ENCODE measurements around the gene TOP1.
"Not testable (repeated sequence)": the region's sequence is repeated elsewhere in the genome, so short reads cannot be mapped to it uniquely, and the experiment has no call there.

TOP1 gene

DNA sequence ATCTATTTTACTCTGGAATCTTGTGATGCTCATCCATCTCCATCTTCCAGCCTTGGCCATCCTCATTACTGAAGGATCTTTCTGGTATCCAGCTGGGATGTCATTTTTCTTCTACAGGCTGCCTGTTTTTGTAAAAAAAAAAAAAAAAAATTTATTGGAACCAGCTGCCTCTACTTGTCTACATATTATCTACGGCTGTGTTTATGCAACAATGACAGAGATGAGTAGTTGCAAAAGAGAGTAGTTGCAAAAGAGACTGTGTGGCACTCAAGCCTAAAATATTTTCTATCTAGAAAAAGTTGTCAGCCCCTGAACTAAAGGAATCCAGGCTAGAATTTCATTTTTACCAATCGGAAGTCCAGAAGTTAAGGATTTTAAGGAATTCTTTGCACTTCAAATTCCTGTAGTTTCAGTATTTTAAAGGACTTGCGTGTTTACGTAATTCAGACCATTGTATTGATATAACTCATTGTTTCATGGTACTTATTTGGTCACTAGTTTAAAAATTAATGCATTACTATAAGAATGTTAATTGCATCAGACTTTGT is 70.2 kb downstream of the TOP1 start:
- DNase-seq, result no peak

GRCh38 chr20:41100001-41100480 is 71.4 kb downstream of the TOP1 start:
- DNase-seq, result no peak

DNA sequence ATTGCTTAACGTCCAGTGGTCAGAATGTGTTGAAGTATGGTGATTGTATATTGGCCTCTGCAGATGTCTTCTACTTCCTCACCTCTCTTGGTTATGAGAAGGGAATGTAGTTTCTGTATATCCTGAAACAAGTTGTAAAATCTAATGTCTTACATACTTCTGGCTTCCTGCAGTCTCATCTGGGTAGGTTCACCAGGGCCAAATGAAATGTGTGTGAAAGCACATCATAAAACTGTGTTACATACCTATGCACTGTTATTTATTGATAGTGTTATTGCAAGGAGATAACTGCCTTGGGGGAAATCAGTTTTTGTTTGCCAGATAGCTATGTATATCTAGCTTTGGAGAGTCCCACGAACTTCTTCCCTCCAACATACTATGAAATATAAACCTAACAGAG is 73.0 kb downstream of the TOP1 start:
- DNase-seq, result no peak

DNA sequence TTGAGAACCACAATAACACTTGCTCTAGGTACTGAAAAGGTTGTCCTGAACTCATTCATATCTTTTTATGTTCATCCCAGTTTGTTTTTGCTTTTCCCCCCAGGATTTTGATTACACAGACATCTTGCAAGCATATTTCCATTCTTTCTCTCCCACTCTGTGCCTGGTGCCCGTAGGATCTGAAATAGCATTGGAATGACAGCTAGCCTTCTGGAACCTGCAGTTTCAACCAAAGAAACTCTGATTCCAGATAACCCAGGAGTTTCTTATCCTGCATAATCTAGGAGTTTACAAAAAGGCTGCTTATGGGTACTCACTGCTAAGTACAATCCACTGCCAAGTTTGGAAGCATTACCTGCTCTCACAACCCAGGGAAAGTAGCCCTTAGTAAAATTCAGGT is 79.9 kb downstream of the TOP1 start:
- DNase-seq, result no peak

GRCh38 chr20:41110012-41110411 is 81.4 kb downstream of the TOP1 start:
- no peak for DNase-seq

DNA sequence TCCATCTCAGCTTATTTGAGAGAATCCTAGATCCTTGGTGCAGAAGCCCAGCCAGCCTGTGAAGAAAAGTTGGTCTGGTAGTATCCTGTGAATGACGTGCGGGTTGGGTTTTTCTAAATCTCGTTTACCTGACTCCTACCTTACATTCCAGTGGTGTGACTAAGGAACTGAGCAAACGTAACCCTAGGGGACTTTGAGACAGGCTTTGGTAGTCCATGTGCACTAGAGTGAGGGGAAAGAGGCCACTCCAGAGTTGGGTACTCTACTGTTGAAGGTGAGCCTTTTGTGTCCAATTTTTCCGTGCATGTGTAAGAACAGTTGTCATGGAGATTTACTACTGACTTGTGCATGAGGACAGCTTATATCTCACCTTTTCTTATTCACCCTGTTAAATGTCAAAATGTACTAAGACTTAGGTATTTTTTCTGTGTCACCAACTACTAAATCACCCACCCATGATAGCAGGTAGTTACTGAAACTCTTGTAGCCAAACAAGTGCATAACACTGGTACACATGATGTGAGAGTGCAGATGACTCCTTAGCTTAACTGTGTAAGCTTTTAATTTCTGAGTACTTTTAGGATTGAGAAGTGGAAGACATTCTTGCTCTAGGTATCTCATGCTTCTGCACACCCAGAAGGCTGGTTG is 82.4 kb downstream of the TOP1 start:
- DNase-seq, result no peak

DNA sequence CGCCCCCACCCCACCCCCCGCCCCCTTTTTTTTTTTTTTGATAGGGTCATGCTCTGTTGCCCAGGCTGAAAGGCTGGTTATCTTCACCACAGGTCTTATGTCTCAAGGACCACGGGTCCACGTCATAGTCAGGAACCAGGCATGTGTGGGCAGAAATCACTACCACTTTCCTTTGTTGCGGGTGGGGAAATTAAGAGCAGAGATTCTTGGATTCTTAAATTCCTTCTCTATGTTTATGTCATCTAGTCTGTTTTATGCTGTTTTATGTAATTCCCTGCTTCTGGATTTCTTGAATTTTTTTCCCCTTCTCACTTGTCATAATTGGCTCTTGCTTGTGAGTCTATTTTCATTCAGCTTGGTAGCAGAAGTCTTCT is 82.9 kb downstream of the TOP1 start:
- DNase-seq, result no peak

- no peak for DNase-seq
These were observed 87.8 kb downstream of the TOP1 start for GRCh38 chr20:41116282-41116956.

DNA sequence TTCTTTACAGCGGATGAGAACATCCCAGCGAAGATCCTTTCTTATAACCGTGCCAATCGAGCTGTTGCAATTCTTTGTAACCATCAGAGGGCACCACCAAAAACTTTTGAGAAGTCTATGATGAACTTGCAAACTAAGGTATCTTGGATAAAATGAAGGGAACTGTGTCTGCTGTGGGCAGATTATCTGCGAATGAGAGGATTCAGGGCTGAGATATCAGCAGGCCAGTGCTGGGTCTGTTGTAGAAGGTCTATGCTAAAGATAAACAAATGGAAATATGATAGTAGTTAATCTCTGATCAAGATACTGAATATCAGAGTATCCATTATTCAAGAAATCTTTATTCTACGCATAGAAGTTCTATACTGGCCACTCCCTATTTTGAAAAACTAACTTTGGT is 89.5 kb downstream of the TOP1 start:
- DNase-seq, result not testable (repeated sequence)

GRCh38 chr20:41118632-41119031 is 90.0 kb downstream of the TOP1 start:
- no peak for DNase-seq

GRCh38 chr20:41119614-41120561 is 91.3 kb downstream of the TOP1 start:
- no peak for DNase-seq

DNA sequence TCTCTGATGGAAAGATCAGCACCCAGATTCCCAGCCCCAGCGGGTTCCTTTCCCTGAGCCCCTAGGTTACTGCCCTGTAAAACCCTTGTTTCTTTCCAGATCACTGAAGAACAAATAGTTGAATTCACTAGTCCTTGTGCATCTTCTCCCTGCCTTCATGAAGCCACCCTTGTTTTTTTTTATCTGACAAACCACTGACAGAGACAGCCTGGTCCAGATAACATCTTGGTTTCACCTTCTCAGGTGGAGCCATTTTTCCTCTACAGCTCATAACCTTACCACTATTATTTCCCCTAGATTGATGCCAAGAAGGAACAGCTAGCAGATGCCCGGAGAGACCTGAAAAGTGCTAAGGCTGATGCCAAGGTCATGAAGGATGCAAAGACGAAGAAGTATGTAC is 92.8 kb downstream of the TOP1 start:
- no peak for DNase-seq

DNA sequence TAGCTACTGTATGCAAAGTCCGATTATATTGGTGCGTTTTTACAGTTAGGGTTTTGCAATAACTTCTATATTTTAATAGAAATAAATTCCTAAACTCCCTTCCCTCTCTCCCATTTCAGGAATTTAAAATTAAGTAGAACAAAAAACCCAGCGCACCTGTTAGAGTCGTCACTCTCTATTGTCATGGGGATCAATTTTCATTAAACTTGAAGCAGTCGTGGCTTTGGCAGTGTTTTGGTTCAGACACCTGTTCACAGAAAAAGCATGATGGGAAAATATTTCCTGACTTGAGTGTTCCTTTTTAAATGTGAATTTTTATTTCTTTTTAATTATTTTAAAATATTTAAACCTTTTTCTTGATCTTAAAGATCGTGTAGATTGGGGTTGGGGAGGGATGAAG is 95.0 kb downstream of the TOP1 start:
- DNase-seq, result no peak

- no peak for DNase-seq
These were observed 96.0 kb downstream of the TOP1 start for GRCh38 chr20:41124451-41125094.

DNA sequence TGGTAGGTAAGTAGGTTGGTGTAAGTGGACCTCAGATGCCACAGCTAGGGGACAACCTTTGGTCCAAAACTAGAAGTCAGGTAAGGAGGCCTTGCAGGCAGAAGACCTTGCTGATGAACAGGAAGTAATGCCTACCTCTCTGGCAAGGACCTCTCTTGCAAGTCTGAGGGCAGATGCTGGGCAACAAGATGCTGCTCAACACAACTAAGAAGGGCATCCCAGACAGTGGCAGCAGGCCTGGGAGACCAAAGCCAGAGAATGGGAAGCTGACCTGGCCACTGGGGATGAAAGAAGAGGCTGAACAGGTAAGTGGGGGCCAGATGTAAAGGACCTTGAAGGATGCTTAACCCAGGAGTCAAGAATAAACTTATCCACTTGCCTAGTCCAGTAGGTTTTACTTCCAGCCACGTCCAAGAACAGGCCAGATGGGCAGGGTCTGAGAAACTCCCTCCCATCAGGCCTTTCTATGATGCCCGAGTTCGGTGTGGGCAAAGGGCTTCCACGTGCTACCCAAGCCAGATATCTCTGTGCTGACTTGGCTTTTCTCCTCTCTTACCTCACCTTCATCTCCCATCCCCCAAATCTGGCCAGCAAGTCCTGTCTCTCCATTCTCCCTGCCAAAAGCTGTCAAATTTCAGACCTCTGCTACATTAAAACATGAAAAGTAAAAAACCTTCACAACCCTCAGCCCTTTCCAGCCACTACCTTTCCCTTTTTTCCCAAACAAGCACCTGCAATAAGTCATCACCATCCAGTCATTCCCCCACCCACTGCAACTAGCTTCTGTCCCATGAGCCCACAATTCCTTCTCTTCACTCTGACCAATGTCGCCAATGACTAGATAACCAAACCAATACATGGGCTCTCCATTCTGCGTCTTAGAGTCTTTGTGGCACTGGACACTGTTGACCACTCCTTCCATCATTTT is 97.2 kb downstream of the TOP1 start:
- no peak for DNase-seq

- no peak for DNase-seq
These were observed 98.1 kb downstream of the TOP1 start for GRCh38 chr20:41126719-41127118.

GRCh38 chr20:41128317-41128716 is 99.7 kb downstream of the TOP1 start:
- DNase-seq, result not testable (repeated sequence)

DNA sequence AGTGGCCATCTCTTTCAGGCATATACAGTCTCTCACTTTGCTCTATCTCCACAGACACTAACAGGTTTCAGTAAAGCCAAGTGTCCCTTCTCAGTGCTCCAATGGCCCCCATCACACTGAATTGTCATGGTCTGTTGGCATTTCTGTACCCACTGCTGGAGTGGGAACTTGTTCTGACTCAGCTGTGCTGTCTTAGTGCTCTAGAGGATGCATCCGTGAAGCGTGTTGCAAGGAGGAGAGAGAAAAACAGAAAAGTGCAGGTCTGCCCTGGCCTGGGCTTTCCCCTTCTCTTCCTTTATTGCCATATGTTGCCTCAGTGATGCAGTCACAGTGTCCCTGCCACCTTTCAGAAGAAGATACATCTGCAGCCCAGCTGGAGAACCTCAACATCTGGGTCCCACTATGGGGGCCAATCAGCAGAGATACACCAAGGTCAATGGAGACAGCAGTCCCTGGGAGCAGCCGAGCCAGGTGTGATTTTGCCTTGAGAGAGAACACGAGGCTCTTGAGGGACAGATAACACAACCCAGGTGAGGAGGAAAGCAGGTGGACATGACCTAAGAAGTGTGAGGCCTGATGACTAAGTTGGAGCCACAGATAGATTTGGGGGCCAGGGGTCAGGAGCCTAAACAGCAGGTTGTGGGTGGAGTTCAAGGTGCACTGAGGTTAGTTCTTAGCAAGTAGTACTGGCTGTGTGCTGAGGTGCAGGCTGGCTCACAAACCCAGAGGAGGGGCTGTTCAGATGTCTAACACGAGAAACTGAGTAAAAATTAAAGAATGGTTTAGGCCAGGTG is 103.2 kb downstream of the TOP1 start:
- no peak for DNase-seq

DNA sequence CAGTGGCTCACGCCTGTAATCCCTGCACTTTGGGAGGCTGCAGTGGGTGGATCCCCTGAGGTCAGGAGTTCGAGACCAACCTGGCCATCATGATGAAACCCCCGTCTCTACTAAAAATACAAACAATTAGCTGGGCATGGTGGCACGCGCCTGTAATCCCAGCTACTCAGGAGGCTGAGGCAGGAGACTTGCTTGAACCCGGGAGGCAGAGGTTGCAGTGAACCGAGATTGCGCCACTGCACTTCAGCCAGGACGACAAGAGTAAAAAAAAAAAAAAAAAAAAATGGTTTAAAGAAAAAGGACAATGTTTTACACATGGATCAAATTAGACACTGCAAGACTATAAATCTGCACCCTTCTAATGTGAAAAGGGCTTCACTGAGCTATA is 103.8 kb downstream of the TOP1 start:
- DNase-seq, result not testable (repeated sequence)

- DNase-seq, result peak; percentile 62
These were observed 105.2 kb downstream of the TOP1 start for GRCh38 chr20:41133709-41134361.
